Naive B cell (primary cell): ENCODE measurements around the gene PTPN3. TPM values are rescaled to one million over a fixed set of nuclear protein-coding genes. Genes with fewer than 3 reads are reported as not detected.
"Not testable (repeated sequence)": the region's sequence is repeated elsewhere in the genome, so short reads cannot be mapped to it uniquely, and the experiment has no call there.

Experiments
- ATAC-seq, 2 donors: fragments of 150-1000 bp; cut with Tn5 transposase; 2 replicates each; pipeline ENCODE4 v1.10.0; 2021; ENCODE audit warnings: low read depth in 2 of 2, mild to moderate bottlenecking in 2 of 2, moderate library complexity in 2 of 2
- DNase-seq: peaks from one replicate; pipeline ENCODE4 v3.0.0; 2022
- H3K27ac Mint-ChIP-seq, 6 donors: one replicate each; pipeline ENCODE4 v1.8.0; 2020 to 2022; ENCODE audit warnings: mild to moderate bottlenecking in 6 of 6, mixed read lengths in 6 of 6, moderate library complexity in 5 of 6, inconsistent platforms in 2 of 6
- H3K27me3 Mint-ChIP-seq, 3 donors: one replicate each; pipeline ENCODE4 v1.8.0; 2021 to 2022; ENCODE audit warnings: mixed read lengths in 3 of 3, mild to moderate bottlenecking in 1 of 3
- H3K36me3 Mint-ChIP-seq, 2 donors: one replicate each; pipeline ENCODE4 v1.8.0; 2020 to 2022; ENCODE audit warnings: mixed read lengths in 2 of 2, inconsistent platforms in 1 of 2, mild to moderate bottlenecking in 1 of 2
- H3K4me1 Mint-ChIP-seq, 3 donors: one replicate each; pipeline ENCODE4 v1.8.0; 2020 to 2022; ENCODE audit warnings: mixed read lengths in 3 of 3, inconsistent platforms in 1 of 3, mild to moderate bottlenecking in 1 of 3, moderate library complexity in 1 of 3
- H3K4me3 Mint-ChIP-seq, 8 donors: one replicate each; pipeline ENCODE4 v1.8.0; 2020 to 2022; ENCODE audit warnings: mild to moderate bottlenecking in 8 of 8, mixed read lengths in 8 of 8, moderate library complexity in 8 of 8, inconsistent platforms in 2 of 8
- H3K9me3 Mint-ChIP-seq, 7 donors: one replicate each; pipeline ENCODE4 v1.8.0; 2020 to 2022; ENCODE audit warnings: mixed read lengths in 7 of 7, mild to moderate bottlenecking in 5 of 7, inconsistent platforms in 2 of 7, moderate library complexity in 1 of 7
- polyA plus RNA-seq, 6 donors: library from polyadenylated mRNA; unstranded; fragments of 300-500 nt; fragmentation: Illumina TruSeq; gene quantifications; one replicate each; pipeline ENCODE4 v1.2.3, GENCODE V29; 2021; ENCODE audit warnings: low read depth in 6 of 6

PTPN3 gene
- polyA plus RNA-seq, 6 donors from 2014 or later = not detected

GRCh38 chr9:109517901-109518377 is 19.8 kb upstream of the PTPN3 start:
- no peak for ATAC-seq
- DNase-seq = no peak

DNA sequence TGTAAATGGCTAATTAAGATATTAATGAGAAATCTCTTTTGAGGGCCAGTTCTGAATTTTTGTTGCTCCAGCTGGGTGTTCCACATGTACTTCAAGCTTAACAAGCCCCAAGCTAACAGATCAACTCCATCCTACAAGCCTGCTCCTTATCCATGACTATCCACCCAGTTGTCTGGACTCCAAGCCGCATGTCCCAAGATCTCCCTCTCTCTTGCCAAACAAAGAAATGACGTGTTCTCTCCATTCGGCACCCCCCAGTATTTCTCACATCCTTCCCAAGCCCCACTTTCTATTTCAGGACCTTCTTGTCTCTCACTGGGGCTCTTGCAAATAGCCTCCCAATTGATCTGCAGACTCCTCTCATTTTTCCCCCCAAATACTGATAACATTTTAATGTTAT is 15.8 kb upstream of the PTPN3 start:
- H3K36me3 Mint-ChIP-seq = no peaks in the 10 kb centered on the region
- H3K27ac Mint-ChIP-seq = no peak overlapping the region
- no peak overlapping the region for H3K4me3 Mint-ChIP-seq

More at GRCh38 chr9:109517901-109518377, 19.8 kb upstream of the PTPN3 start:
- Mint-ChIP-seq H3K4me1 (no peaks in the 10 kb centered on the region), H3K27ac (no peak overlapping the region), H3K4me3 (peak overlapping the region in 1 of 8 donors; percentile 23), H3K36me3 (no peaks in the 10 kb centered on the region), H3K27me3 (peaks cover 27 to 41% (median 32%) of the 10 kb centered on the region in 3 donors), H3K9me3 (peaks cover 0 to 8% (median 0%) of the 10 kb centered on the region in 7 donors)

DNA sequence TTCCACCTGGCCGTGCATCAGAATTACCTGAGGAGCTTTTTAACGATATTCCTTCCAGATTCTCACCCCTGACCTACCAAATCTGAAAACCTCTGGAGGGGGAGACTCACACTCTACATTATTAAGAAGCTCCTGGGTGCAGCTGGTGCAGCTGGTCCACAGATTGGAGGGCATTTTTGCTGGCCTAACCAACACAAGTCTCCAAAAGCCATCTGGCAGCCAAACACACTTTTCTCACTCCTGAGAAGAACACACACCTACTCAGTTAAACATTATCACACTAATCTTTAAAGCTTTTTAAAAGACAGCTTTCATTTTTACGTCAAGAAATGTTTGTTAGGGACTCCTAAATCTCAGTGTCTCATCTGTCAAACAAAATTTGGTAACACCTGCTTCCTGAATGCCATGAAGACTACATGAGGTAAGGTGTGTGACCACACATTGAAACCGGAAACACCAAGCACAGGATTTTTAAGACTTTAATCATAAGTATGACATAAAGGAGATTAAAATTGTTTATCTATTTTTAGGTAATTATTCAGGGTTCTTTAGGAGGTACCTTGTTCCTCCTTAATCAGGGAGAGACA is 14.2 kb upstream of the PTPN3 start:
- peak overlapping the region in 1 of 6 donors; percentile 32 for H3K27ac Mint-ChIP-seq
- H3K9me3 Mint-ChIP-seq = peaks cover 0 to 8% (median 0%) of the 10 kb centered on the region in 7 donors
- no peak overlapping the region for H3K4me3 Mint-ChIP-seq
- ATAC-seq (no peak), DNase-seq (no peak)
- no peaks in the 10 kb centered on the region for H3K36me3 Mint-ChIP-seq
- no peaks in the 10 kb centered on the region for H3K4me1 Mint-ChIP-seq
- peaks cover 23 to 46% (median 42%) of the 10 kb centered on the region in 3 donors for H3K27me3 Mint-ChIP-seq

More for the DNA sequence above, 15.8 kb upstream of the PTPN3 start:
- ATAC-seq (no peak), DNase-seq (no peak)
- H3K27me3 Mint-ChIP-seq = peaks cover 14 to 39% (median 33%) of the 10 kb centered on the region in 3 donors
- peaks cover 0 to 8% (median 0%) of the 10 kb centered on the region in 7 donors for H3K9me3 Mint-ChIP-seq
- H3K4me1 Mint-ChIP-seq = no peaks in the 10 kb centered on the region

- H3K9me3 Mint-ChIP-seq = peaks cover 0 to 2% (median 0%) of the 10 kb centered on the region in 7 donors
- H3K36me3 Mint-ChIP-seq = no peaks in the 10 kb centered on the region
- no peak overlapping the region for H3K4me3 Mint-ChIP-seq
- H3K27me3 Mint-ChIP-seq = peaks cover 24 to 42% (median 39%) of the 10 kb centered on the region in 3 donors
- H3K4me1 Mint-ChIP-seq = no peaks in the 10 kb centered on the region
- DNase-seq (no peak), ATAC-seq (no peak)
- no peak overlapping the region for H3K27ac Mint-ChIP-seq
Observed at GRCh38 chr9:109510506-109510905, 12.4 kb upstream of the PTPN3 start.

DNA sequence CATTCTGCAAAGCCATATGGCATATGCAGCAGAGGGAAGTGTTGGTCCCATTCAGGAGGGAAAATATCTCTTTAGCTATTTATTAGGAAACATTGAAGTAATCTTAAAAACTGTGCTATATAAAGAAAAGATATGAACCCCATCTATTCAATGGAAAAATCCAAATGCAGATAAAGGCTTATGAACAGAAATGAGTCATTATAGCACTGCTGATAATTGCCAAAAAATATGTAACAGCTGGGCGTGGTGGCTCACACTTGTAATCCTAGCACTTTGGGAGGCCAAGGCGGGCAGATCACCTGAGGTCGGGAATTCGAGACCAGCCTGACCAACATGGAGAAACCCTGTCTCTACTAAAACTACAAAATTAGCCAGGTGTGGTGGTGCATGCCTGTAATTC is 11.9 kb upstream of the PTPN3 start:
- H3K27me3 Mint-ChIP-seq = peaks cover 24 to 42% (median 42%) of the 10 kb centered on the region in 3 donors

GRCh38 chr9:109509611-109510010 is 11.5 kb upstream of the PTPN3 start:
- DNase-seq (no peak), ATAC-seq (no peak)
- Mint-ChIP-seq H3K4me1 (no peaks in the 10 kb centered on the region), H3K36me3 (no peaks in the 10 kb centered on the region), H3K27ac (no peak overlapping the region), H3K27me3 (peaks cover 24 to 45% (median 44%) of the 10 kb centered on the region in 3 donors), H3K4me3 (no peak overlapping the region), H3K9me3 (peaks cover 0 to 2% (median 0%) of the 10 kb centered on the region in 7 donors)

More for the DNA sequence above, 11.9 kb upstream of the PTPN3 start:
- H3K27ac Mint-ChIP-seq, ATAC-seq, H3K4me3 Mint-ChIP-seq, DNase-seq, H3K4me1 Mint-ChIP-seq, H3K9me3 Mint-ChIP-seq, H3K36me3 Mint-ChIP-seq: not testable (repeated sequence)

- no peaks in the 10 kb centered on the region for H3K36me3 Mint-ChIP-seq
- DNase-seq (no peak), ATAC-seq (no peak)
- H3K27ac Mint-ChIP-seq = no peak overlapping the region
- H3K4me3 Mint-ChIP-seq = no peak overlapping the region
- peaks cover 0 to 2% (median 0%) of the 10 kb centered on the region in 7 donors for H3K9me3 Mint-ChIP-seq
- H3K4me1 Mint-ChIP-seq = no peaks in the 10 kb centered on the region
- H3K27me3 Mint-ChIP-seq = peaks cover 37 to 51% (median 43%) of the 10 kb centered on the region in 3 donors
Observed at GRCh38 chr9:109507421-109507838, 9.3 kb upstream of the PTPN3 start.

DNA sequence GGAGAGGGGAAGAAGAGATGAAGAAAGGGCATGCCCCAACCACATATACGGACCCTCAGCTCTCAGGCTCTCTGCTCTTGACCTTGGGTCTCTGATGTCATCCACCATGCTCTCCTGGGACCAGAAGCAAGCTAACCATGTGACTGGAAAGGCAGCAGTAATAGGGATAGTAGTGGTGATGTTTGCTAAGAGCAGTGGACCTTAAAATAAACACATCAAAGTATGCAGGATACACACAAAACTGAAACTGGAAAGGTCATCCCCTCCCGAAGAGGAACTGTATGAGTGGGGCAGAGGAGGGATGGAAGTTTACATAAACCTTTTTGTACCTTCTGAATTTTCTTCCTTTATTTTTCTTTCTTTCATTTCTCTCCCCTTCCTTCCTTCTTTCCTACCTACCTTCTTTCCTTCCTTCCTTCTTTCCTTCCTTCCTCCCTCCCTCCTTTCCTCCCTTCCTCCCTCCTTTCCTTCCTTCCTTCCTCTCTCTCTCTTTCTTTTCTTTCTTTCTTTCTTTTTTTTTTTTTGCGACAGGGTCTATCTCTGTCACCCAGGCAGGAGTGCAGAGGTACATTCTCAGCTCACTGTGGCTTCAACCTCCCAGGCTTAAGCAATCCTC is 8.1 kb upstream of the PTPN3 start:
- no peak overlapping the region for H3K27ac Mint-ChIP-seq
- ATAC-seq (no peak), DNase-seq (no peak)
- no peaks in the 10 kb centered on the region for H3K36me3 Mint-ChIP-seq
- peaks cover 49 to 59% (median 54%) of the 10 kb centered on the region in 3 donors for H3K27me3 Mint-ChIP-seq
- peaks cover 0 to 2% (median 0%) of the 10 kb centered on the region in 7 donors for H3K9me3 Mint-ChIP-seq
- H3K4me1 Mint-ChIP-seq = no peaks in the 10 kb centered on the region
- H3K4me3 Mint-ChIP-seq = peak overlapping the region in 1 of 8 donors; percentile 64

GRCh38 chr9:109504689-109505088 is 6.6 kb upstream of the PTPN3 start:
- H3K4me3 Mint-ChIP-seq = no peak overlapping the region
- no peaks in the 10 kb centered on the region for H3K36me3 Mint-ChIP-seq
- H3K9me3 Mint-ChIP-seq = peaks cover 0 to 2% (median 0%) of the 10 kb centered on the region in 7 donors
- DNase-seq (no peak), ATAC-seq (no peak)
- no peak overlapping the region for H3K27ac Mint-ChIP-seq
- H3K27me3 Mint-ChIP-seq = peaks cover 51 to 68% (median 56%) of the 10 kb centered on the region in 3 donors
- H3K4me1 Mint-ChIP-seq = peaks cover 0 to 4% (median 0%) of the 10 kb centered on the region in 3 donors

DNA sequence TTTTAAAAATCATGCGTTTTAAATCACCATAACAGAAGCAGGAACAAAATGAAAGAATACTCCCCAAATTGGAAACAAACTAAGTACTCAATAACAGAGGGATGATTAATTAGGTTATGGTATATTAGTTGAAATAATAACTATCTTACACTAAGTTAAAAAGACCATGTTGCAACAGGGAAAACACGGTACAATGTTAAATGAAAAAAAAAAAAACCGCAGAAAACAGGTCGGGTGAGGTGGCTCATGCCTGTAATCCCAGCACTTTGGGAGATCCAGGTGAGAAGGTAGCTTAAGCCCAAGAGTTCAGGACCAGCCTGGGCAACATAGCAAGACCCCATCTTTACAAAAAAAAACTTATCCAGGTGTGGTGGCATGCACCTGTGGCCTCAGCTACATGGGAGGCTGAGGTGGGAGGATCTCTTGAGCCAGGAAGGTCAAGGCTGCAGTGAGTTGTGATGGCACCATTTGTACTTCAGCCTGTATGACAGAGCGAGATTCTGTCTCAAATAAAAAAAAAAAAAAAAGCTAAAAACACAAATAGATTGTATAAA is 2.4 kb upstream of the PTPN3 start:
- Mint-ChIP-seq H3K27me3 (peaks cover 54 to 73% (median 61%) of the 10 kb centered on the region in 3 donors), H3K36me3 (peaks cover 0 to 12% of the 10 kb centered on the region in 2 donors), H3K27ac (no peak overlapping the region), H3K4me3 (no peak overlapping the region), H3K9me3 (peaks cover 0 to 7% (median 2%) of the 10 kb centered on the region in 7 donors), H3K4me1 (peaks cover 0 to 12% (median 8%) of the 10 kb centered on the region in 3 donors)
- no peak for DNase-seq
- no peak for ATAC-seq

DNA sequence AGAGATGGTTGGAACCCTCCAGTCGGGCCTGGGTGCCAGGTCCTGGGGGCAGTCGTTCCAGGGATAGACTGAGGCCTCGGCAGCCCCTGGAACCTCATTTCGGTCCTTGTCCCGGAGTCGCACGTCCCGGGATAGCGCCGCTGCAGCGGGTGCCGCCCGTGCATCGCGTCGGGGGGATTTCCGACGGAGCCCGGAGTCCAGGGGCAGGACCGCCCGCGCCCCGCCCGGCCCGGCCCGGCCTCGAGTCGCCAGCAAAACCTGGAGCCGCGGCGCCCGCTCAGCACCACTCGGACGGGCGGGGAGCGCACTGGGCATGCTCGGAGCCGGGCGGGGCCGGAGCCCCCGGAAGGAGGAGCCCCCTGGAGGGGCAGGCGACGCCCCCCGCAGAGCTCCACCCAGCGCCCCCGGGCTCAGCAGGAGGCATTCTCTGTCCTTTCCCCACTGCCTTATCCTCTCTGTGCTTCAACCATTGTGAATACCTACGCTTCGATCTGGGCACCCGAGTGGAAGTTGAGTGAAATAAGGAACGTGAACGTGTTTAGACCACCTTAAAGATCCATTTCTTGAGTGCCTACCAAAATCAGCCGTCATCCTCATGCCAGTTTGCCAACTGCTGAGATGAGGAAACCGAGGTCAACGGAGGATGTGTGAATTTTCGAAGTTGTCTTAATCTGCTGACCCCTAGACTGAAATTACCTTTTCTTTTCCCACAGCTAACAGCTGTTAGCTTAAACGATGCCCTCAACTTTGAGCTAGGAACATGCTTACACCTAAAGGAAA is 1.7 kb upstream of the PTPN3 start:
- no peak overlapping the region for H3K4me3 Mint-ChIP-seq
- peaks cover 0 to 12% (median 8%) of the 10 kb centered on the region in 3 donors for H3K4me1 Mint-ChIP-seq
- peaks cover 61 to 75% (median 63%) of the 10 kb centered on the region in 3 donors for H3K27me3 Mint-ChIP-seq
- DNase-seq (no peak), ATAC-seq (no peak)
- H3K9me3 Mint-ChIP-seq = peaks cover 0 to 7% (median 2%) of the 10 kb centered on the region in 7 donors
- peaks cover 0 to 12% of the 10 kb centered on the region in 2 donors for H3K36me3 Mint-ChIP-seq
- H3K27ac Mint-ChIP-seq = no peak overlapping the region

DNA sequence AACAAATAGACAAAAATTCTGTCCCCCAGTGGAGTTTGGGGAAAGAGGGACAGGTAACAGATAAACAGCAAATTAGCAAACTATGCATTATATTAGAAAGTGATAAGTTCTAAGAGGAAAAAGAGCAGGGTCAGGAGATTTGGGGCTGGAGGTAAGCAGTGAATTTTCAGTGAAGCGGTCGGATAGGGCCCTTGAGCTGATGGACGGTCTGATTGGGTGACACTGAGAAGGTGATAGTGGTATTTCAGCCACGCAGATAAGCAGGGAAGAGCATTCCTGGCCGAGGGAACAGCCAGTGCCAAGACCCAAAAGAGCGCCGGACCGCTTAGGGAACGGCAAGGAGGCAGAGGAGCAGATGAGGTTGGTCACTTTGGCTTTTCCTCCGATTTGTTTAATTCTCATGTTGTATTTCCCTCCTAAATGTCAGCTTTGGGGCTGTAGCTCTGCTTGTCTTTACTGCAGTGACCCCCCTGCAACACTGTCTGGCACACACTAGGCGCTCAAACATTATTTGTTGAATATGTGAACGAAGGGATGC is 1.1 kb upstream of the PTPN3 start:
- peaks cover 0 to 7% (median 2%) of the 10 kb centered on the region in 7 donors for H3K9me3 Mint-ChIP-seq
- peaks cover 0 to 12% of the 10 kb centered on the region in 2 donors for H3K36me3 Mint-ChIP-seq
- DNase-seq (no peak), ATAC-seq (no peak)
- peaks cover 64 to 78% (median 68%) of the 10 kb centered on the region in 3 donors for H3K27me3 Mint-ChIP-seq
- peaks cover 0 to 12% (median 8%) of the 10 kb centered on the region in 3 donors for H3K4me1 Mint-ChIP-seq
- peak overlapping the region in 3 of 8 donors; percentile 9 to 57 (median 30) for H3K4me3 Mint-ChIP-seq
- peak overlapping the region in 1 of 6 donors; percentile 25 for H3K27ac Mint-ChIP-seq
